ENCODE results near the gene SEC31A. TPM values are rescaled to one million over a fixed set of nuclear protein-coding genes. Genes with fewer than 3 reads are reported as not detected.
"Not testable (repeated sequence)": the region's sequence is repeated elsewhere in the genome, so short reads cannot be mapped to it uniquely, and the experiment has no call there.

Gene SEC31A
- total RNA-seq, 2 experiments from 2014 or later = 76.0 to 77.1 TPM

DNA sequence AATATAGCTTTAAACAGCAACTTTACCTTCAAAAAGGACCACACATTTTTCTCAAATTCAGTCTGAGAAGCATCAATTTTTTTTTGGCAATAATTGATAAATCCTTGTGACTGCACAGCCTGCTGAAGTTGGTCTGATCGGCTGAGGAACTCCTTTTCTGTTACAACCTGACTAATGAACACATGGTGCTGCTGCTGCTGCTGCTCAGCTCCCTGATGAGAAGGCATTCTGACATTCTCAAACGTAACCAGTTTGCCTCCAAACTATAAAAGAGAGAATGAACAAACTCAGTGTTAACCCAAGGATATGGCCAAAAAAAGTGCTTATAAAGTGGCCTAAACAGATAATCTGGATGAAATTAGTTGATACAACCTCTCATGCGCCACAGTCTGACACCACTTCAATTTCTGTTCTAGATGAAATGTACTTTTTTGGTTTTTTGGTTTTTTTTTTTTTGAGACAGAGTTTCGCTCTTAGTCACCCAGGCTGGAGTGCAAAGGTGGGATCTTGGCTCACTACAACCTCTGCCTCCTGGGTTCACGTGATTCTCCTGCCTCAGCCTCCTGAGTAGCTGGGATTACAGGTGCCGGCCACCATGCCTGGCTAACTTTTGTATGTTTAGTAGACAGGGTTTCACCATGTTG lies 26.5 kb downstream of the SEC31A start:
- Mint-ChIP-seq H3K9me3 (no peaks in the 10 kb centered on the region), H3K27ac (peak overlapping the region; percentile 72), H3K27me3 (no peaks in the 10 kb centered on the region), H3K4me3 (no peak overlapping the region), H3K36me3 (ENCODE audit: low read depth) (peaks cover 43% of the 10 kb centered on the region), H3K4me1 (ENCODE audit: low read depth) (peaks cover 30% of the 10 kb centered on the region)
- ChIA-PET CTCF (interaction anchor here (0.8 to 1.2 kb wide), 2 partner anchors 11 to 308 kb away, joined by 3 read pairs; no protein-coding TSS in a partner anchor), POLR2A (interaction anchor here (0.6 to 1.6 kb wide), 5 partner anchors 8 to 53 kb away, joined by 3 to 4 read pairs (median 3); no protein-coding TSS in a partner anchor)
- DNase-seq = peak; percentile 28
- peak; percentile 72 for ATAC-seq
- TF ChIP-seq, protein P1, sequence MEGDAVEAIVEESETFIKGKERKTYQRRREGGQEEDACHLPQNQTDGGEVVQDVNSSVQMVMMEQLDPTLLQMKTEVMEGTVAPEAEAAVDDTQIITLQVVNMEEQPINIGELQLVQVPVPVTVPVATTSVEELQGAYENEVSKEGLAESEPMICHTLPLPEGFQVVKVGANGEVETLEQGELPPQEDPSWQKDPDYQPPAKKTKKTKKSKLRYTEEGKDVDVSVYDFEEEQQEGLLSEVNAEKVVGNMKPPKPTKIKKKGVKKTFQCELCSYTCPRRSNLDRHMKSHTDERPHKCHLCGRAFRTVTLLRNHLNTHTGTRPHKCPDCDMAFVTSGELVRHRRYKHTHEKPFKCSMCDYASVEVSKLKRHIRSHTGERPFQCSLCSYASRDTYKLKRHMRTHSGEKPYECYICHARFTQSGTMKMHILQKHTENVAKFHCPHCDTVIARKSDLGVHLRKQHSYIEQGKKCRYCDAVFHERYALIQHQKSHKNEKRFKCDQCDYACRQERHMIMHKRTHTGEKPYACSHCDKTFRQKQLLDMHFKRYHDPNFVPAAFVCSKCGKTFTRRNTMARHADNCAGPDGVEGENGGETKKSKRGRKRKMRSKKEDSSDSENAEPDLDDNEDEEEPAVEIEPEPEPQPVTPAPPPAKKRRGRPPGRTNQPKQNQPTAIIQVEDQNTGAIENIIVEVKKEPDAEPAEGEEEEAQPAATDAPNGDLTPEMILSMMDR (IDR thresholded peaks at IDR 0.05) = no peak
- intact Hi-C loops (cut with micrococcal nuclease) = no loop called here

DNA sequence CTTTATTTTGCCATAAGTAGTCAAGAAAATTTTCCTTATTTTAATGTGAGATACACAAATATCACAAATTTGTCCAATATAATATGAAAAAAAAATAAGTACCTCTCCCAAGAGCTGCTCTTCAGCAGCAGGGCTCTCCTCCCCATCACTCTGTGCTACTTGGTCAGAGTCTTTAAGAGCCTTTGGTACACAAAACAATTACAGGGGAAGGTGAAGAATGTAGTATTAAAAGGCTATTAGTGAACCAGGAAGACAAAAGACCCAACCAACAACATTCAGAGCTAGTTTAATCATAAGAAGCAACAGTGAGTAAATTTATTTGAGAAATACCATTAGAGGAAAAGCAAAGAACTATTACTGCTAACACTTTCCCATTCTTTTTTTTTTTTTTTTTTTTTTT lies 29.4 kb downstream of the SEC31A start:
- Mint-ChIP-seq H3K4me3 (no peak overlapping the region), H3K27ac (no peak overlapping the region), H3K36me3 (ENCODE audit: low read depth) (peaks cover 34% of the 10 kb centered on the region), H3K4me1 (ENCODE audit: low read depth) (peaks cover 24% of the 10 kb centered on the region), H3K27me3 (no peaks in the 10 kb centered on the region), H3K9me3 (no peaks in the 10 kb centered on the region)
- POLR2A ChIA-PET = no interaction called here
- DNase-seq (no peak), ATAC-seq (no peak)
- intact Hi-C loops (cut with micrococcal nuclease) = no loop called here
- TF ChIP-seq, protein P1 (IDR thresholded peaks at IDR 0.05) = no peak
- CTCF ChIA-PET = interaction anchor here (1.2 to 1.6 kb wide), 2 partner anchors 9 to 173 kb away, joined by 4 read pairs; partner anchors contain the start of gene COPS4

DNA sequence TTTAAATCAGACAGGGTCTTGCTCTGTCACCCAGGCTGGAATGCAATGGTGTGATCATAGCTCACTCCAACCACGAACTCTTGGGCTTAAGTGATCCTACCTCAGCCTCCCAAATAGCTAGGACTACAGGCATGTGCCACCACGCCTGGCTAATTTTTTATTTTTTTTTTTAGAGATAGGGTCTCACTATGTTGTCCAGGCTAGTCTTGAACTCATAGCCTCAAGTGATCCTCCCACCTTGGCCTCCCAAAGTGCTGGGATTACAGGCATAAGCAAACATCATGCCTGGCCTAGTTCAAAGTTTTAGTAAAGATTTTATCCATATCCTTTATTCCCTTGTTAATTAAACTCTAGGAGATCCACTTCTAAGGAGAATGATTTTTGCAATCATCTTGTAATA lies 30.5 kb downstream of the SEC31A start:
- H3K9me3 Mint-ChIP-seq; DNase-seq; H3K4me3 Mint-ChIP-seq; H3K27me3 Mint-ChIP-seq; H3K27ac Mint-ChIP-seq; intact Hi-C loops (cut with micrococcal nuclease); CTCF ChIA-PET; POLR2A ChIA-PET; ATAC-seq: not testable (repeated sequence)
- Mint-ChIP-seq H3K36me3 (ENCODE audit: low read depth) (peaks cover 29% of the 10 kb centered on the region), H3K4me1 (ENCODE audit: low read depth) (peaks cover 16% of the 10 kb centered on the region)

DNA sequence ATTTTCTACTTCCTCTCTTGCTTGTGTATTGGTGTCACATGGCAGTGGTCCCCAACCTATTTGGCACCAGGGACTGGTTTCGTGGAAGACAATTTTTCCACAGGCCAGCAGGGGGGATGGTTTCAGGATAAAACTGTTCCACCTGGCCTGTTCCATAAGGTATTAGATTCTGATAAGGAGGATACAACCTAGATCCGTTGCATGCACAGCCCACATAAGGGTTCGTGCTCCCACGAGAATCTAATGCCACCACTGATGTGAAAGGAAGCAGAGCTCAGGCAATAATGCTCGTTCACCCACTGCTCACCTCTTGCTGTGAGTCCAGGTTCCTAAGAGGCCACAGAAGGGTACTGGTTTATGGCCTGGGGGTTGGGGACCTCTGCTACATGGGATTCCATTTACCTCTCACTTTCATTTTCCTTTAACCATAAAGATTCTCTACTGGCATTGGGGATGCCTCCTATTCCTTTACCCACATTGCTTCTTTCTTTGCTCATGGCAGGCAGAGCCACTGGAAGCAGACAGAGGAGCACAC lies 38.1 kb downstream of the SEC31A start:
- ChIA-PET CTCF (interaction anchor here (0.6 to 3.0 kb wide), 20 partner anchors 9 to 428 kb away, joined by 3 to 10 read pairs (median 3); partner anchors contain the start of genes COPS4 and THAP9), POLR2A (interaction anchor here (1.1 kb wide), 1 partner anchor 24 kb away, joined by 3 read pairs; no protein-coding TSS in a partner anchor)
- Mint-ChIP-seq H3K27ac (peak overlapping the region; percentile 5), H3K9me3 (no peaks in the 10 kb centered on the region), H3K4me1 (ENCODE audit: low read depth) (peaks cover 6% of the 10 kb centered on the region), H3K36me3 (ENCODE audit: low read depth) (peaks cover 40% of the 10 kb centered on the region), H3K27me3 (no peaks in the 10 kb centered on the region), H3K4me3 (no peak overlapping the region)
- no peak for DNase-seq
- intact Hi-C loops (cut with micrococcal nuclease) = no loop called here
- no peak for ATAC-seq
- TF ChIP-seq, protein P1 (IDR thresholded peaks at IDR 0.05) = no peak

DNA sequence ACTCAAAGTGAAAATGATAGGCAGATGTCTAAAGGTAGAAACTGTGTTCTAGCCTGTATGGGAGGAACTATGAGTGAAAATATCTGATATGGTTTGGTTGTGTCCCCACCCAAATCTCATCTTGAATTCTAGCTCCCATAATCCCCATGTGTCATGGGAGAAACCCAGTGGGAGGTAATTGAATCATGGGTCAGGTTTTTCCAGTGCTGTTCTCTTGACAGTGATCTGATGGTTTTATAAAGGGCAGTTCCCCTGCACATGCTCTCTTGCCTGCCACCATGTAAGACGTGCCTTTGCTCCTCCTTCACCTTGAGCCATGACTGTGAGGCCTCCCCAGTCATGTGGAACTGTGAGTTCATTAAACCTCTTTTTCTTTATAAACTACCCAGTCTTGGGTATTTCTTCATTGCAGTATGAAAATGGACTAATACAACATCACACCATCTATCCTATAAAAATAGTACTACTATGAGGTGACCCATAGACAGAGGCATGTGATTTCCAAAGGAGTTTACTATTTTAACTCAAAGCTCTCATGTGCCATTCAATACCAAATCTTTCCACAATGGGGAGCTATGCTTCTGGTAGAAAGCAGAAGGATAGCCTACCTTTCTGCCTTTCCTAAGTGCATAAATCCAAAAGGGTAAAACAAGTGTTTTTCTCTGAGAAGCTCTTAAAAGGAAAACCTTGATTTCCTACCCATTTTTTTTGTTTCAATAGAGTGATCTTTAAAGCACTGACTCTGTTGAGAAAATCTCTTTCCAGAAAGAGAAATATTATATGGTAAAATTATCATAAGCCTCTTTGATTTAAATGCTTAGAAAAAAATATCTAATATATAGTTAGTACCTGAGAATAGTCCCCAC lies 38.8 kb downstream of the SEC31A start:
- DNase-seq = no peak
- ATAC-seq = peak; percentile 51
- Mint-ChIP-seq H3K36me3 (ENCODE audit: low read depth) (peaks cover 39% of the 10 kb centered on the region), H3K4me1 (ENCODE audit: low read depth) (peaks cover 6% of the 10 kb centered on the region), H3K4me3 (no peak overlapping the region), H3K27me3 (no peaks in the 10 kb centered on the region), H3K27ac (no peak overlapping the region), H3K9me3 (no peaks in the 10 kb centered on the region)
- ChIA-PET CTCF (interaction anchor here (0.6 to 3.0 kb wide), 23 partner anchors 10 to 429 kb away, joined by 3 to 10 read pairs (median 3); partner anchors contain the start of genes COPS4 and THAP9), POLR2A (interaction anchor here (1.1 kb wide), 1 partner anchor 25 kb away, joined by 3 read pairs; no protein-coding TSS in a partner anchor)
- intact Hi-C loops (cut with micrococcal nuclease) = no loop called here
- TF ChIP-seq, protein P1 (IDR thresholded peaks at IDR 0.05) = peak; percentile 55

Measured in activated CD8-positive, alpha-beta T cell treated with anti-CD3 and anti-CD28 coated beads for 36 hours (primary cell).